H1 (cell line): Measurements from ENCODE around the gene USHBP1. TPM values are rescaled to one million over a fixed set of nuclear protein-coding genes. Genes with fewer than 3 reads are reported as not detected.

Source experiments
- EGR1 ChIP-seq: IDR thresholded peaks from 2 replicates; pipeline ENCODE4 v1.6.1; 2011; ENCODE audit warnings: low read depth, low read length, borderline replicate concordance
- FOSL1 ChIP-seq: IDR thresholded peaks from 2 replicates; pipeline ENCODE4 v1.6.1; 2011; ENCODE audit warnings: mild to moderate bottlenecking, low read depth, low read length, moderate library complexity; ENCODE audit not compliant: insufficient read depth
- PHF8 ChIP-seq: fragments of 200-600 bp; sonication (generic); conservative IDR thresholded peaks from 2 replicates; pipeline ENCODE4 v1.7.1; 2012; ENCODE audit warnings: low read depth, mild to moderate bottlenecking, inconsistent platforms, low read length, moderate library complexity
- RBBP5 ChIP-seq: IDR thresholded peaks from 2 replicates; pipeline ENCODE4 v1.7.1; 2012; ENCODE audit warnings: low read depth, mild to moderate bottlenecking, inconsistent platforms, low read length, moderate library complexity, borderline replicate concordance
- SP1 ChIP-seq: IDR thresholded peaks from 2 replicates; pipeline ENCODE4 v1.6.1; 2011; ENCODE audit warnings: low read depth, low read length
- SP4 ChIP-seq: IDR thresholded peaks from 2 replicates; pipeline ENCODE4 v1.6.1; 2012; ENCODE audit warnings: low read length, inconsistent platforms
- polyA plus RNA-seq, 7 experiments: library from polyadenylated mRNA; depleted of rRNA in 3 of 7; stranded (reverse) in 5 of 7; unstranded in 2 of 7; fragments of >200 nt in 5 of 7; fragments of 200-250 nt in 2 of 7; gene quantifications; 1 replicate in 5 of 7; 2 replicates in 1 of 7; 4 replicates in 1 of 7; pipeline versions ENCODE4 v1.2.1 to v1.2.3, GENCODE V29; 2011 to 2013; ENCODE audit warnings: missing spikeins in 2 of 7, mixed read lengths in 2 of 7
- total RNA-seq: library from RNA; stranded (reverse); fragmentation: NEBNext Ultra II Directional; extraction: Animal tissue kit (Norgen Biotek cat#: 25700); gene quantifications from 2 replicates; pipeline ENCODE4 v1.2.1, GENCODE V29; 2021
- TF ChIP-seq, protein P1 (sequence below): fragments of 300-600 bp; sonication (generic); IDR thresholded peaks from 2 replicates; pipeline ENCODE4 v1.7.1; 2012; ENCODE audit warnings: low read length, moderate library complexity, mild to moderate bottlenecking, inconsistent platforms; ENCODE audit not compliant: insufficient replicate concordance
- TF ChIP-seq, protein P2 (sequence below): IDR thresholded peaks from 2 replicates; pipeline ENCODE4 v1.6.1; 2011; ENCODE audit warnings: low read depth, mild to moderate bottlenecking, low read length; ENCODE audit not compliant: insufficient read depth

The USHBP1 gene
- total and polyA plus RNA-seq, 2 of the 8 experiments (the other 6 are each of a cell fraction or from before 2014, with no cell fraction given), result 5.0 to 7.5 TPM

DNA sequence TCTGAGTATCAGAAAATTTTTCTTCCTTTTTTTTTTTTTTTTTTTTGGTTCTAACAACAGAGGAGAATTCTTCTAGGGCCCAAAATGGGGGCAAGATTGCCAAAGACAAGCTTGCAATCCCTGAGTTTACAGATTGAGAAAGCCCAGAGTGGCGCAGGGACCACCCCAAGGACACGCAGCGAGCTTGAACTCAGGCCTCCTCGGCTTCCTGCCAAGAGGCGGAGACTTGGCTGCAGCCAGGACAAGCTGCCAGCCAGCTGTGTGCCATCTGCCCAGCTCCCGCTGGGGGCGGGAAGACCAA, 40.6 kb upstream of the USHBP1 start (continued):
- TF ChIP-seq, protein P1, sequence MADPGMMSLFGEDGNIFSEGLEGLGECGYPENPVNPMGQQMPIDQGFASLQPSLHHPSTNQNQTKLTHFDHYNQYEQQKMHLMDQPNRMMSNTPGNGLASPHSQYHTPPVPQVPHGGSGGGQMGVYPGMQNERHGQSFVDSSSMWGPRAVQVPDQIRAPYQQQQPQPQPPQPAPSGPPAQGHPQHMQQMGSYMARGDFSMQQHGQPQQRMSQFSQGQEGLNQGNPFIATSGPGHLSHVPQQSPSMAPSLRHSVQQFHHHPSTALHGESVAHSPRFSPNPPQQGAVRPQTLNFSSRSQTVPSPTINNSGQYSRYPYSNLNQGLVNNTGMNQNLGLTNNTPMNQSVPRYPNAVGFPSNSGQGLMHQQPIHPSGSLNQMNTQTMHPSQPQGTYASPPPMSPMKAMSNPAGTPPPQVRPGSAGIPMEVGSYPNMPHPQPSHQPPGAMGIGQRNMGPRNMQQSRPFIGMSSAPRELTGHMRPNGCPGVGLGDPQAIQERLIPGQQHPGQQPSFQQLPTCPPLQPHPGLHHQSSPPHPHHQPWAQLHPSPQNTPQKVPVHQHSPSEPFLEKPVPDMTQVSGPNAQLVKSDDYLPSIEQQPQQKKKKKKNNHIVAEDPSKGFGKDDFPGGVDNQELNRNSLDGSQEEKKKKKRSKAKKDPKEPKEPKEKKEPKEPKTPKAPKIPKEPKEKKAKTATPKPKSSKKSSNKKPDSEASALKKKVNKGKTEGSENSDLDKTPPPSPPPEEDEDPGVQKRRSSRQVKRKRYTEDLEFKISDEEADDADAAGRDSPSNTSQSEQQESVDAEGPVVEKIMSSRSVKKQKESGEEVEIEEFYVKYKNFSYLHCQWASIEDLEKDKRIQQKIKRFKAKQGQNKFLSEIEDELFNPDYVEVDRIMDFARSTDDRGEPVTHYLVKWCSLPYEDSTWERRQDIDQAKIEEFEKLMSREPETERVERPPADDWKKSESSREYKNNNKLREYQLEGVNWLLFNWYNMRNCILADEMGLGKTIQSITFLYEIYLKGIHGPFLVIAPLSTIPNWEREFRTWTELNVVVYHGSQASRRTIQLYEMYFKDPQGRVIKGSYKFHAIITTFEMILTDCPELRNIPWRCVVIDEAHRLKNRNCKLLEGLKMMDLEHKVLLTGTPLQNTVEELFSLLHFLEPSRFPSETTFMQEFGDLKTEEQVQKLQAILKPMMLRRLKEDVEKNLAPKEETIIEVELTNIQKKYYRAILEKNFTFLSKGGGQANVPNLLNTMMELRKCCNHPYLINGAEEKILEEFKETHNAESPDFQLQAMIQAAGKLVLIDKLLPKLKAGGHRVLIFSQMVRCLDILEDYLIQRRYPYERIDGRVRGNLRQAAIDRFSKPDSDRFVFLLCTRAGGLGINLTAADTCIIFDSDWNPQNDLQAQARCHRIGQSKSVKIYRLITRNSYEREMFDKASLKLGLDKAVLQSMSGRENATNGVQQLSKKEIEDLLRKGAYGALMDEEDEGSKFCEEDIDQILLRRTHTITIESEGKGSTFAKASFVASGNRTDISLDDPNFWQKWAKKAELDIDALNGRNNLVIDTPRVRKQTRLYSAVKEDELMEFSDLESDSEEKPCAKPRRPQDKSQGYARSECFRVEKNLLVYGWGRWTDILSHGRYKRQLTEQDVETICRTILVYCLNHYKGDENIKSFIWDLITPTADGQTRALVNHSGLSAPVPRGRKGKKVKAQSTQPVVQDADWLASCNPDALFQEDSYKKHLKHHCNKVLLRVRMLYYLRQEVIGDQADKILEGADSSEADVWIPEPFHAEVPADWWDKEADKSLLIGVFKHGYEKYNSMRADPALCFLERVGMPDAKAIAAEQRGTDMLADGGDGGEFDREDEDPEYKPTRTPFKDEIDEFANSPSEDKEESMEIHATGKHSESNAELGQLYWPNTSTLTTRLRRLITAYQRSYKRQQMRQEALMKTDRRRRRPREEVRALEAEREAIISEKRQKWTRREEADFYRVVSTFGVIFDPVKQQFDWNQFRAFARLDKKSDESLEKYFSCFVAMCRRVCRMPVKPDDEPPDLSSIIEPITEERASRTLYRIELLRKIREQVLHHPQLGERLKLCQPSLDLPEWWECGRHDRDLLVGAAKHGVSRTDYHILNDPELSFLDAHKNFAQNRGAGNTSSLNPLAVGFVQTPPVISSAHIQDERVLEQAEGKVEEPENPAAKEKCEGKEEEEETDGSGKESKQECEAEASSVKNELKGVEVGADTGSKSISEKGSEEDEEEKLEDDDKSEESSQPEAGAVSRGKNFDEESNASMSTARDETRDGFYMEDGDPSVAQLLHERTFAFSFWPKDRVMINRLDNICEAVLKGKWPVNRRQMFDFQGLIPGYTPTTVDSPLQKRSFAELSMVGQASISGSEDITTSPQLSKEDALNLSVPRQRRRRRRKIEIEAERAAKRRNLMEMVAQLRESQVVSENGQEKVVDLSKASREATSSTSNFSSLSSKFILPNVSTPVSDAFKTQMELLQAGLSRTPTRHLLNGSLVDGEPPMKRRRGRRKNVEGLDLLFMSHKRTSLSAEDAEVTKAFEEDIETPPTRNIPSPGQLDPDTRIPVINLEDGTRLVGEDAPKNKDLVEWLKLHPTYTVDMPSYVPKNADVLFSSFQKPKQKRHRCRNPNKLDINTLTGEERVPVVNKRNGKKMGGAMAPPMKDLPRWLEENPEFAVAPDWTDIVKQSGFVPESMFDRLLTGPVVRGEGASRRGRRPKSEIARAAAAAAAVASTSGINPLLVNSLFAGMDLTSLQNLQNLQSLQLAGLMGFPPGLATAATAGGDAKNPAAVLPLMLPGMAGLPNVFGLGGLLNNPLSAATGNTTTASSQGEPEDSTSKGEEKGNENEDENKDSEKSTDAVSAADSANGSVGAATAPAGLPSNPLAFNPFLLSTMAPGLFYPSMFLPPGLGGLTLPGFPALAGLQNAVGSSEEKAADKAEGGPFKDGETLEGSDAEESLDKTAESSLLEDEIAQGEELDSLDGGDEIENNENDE, result no peak
- TF ChIP-seq, protein P2, sequence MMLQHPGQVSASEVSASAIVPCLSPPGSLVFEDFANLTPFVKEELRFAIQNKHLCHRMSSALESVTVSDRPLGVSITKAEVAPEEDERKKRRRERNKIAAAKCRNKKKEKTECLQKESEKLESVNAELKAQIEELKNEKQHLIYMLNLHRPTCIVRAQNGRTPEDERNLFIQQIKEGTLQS, result no peak
- TF ChIP-seq FOSL1, result no peak
- no peak for TF ChIP-seq SP1
- 0 out of 2 replicates have a peak, but pooled peaks have one; percentile 15 for TF ChIP-seq RBBP5
- no peak for TF ChIP-seq EGR1
- TF ChIP-seq SP4, result no peak
- TF ChIP-seq PHF8, result no peak
- TF ChIP-seq, all 59 proteins: peak for 2
